NCI-H82 (cell line): ENCODE data around the gene DEAF1.

ENCODE experiments used
- DNase-seq: peaks from one replicate; lab custom pipeline; 2025; lab: John Stamatoyannopoulos, UW

The DEAF1 gene

DNA sequence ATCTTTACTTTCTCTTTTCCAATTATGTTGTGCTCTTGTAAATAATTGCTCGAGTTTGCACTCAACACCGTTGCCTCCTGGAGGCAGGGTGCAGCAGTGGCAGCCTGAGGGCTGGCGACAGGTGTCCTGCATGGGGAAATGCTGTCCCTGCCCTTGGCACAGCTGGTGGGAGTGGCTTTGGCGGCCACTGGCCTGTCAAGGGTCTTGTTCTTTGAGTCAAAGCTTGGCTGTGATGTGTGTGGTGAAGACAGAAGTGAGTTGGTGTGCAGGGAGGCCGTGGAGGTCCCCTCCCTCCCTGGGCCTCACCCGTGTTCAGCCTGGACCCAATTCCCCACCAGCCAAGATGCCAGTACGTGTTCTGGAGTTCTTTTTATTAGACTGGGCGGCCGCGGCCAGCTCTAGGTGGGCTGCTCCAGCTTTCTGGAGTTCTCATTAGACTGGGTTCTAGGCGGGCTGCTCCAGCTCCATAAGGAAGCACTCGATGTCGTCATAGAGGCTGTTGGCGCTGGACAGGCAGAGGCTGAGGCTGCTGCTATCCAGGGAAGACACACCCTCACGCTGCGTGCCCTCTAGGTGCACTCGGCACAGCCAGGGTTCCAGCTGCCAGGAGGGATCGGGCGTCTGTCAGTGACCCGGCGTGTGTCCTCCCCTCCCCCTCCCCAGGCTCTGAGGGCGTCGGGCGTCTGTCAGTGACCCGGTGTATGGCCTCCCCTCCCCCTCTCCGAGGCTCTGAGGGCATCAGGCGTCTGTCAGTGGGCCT lies 82.6 kb downstream of the DEAF1 start:
- DNase-seq, result peak; percentile 43

DNA sequence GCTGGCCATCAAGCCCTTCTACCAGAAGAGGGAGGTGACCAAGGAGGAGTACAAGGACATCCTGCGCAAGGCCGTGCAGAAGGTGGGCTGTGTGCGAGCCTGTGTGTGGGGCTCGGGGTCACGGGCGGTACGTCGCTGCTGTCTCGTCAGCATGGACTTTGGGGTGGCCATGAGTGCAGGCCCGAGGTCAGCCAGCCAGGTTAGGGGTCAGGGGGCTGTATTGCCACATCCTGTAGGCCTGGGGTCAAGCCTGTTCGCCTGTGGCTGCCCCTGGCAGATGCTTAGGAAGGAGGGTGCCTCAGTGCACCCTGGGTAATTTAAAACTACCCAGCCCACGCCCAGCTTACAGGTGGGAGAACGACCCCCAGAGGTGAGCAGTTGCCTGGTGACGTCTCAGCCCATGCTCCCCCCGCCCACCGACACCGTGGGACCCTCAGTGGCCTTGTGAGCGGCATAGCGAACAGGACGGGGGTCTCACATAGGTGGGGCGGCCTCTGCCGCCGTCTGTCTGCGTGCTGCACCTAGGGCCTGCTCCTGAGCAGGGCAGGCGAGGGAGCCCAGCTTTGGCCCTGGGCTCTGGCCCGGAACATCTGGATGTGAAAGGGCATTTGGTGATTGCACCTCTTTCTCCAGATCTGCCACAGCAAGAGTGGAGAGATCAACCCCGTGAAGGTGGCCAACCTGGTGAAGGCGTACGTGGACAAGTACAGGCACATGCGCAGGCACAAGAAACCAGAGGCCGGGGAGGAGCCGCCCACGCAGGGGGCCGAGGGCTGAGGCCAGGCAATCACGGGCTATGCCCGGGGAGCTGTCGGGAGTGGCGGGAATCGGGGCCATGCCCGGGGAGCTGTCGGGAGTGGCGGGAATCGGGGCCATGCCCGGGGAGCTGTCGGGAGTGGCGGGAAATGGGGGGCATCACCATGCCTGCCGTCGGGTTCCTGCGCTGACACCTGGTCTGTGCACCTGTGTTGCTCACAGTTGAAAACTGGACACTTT lies 83.7 kb downstream of the DEAF1 start:
- no peak for DNase-seq

DNA sequence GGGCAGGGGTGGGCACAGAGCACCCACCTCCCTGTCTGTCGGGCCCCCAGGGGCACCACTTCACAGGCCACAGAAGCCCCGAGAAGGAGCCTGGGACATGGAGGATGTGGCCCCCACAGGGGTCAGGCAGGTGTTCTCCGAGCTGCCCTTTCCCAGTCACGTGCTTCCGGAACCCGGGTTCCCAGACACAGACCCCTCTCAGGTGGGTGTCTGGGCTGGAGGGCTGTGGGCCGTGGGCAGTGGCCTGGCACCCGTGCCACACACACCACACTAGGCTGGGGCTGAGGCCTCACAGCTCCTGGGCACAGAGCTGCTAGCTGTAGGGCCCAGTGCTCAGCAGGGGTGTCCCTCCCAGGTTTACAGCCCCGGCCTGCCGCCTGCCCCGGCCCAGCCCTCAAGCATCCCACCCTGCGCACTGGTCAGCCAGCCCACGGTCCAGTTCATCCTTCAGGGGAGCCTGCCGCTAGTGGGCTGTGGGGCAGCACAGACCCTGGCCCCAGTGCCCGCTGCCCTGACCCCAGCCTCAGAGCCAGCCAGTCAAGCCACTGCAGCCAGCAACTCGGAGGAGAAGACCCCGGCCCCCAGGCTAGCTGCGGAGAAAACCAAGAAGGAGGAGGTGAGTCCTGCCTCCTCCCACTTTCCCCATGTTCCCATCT lies 84.7 kb downstream of the DEAF1 start:
- no peak for DNase-seq

DNA sequence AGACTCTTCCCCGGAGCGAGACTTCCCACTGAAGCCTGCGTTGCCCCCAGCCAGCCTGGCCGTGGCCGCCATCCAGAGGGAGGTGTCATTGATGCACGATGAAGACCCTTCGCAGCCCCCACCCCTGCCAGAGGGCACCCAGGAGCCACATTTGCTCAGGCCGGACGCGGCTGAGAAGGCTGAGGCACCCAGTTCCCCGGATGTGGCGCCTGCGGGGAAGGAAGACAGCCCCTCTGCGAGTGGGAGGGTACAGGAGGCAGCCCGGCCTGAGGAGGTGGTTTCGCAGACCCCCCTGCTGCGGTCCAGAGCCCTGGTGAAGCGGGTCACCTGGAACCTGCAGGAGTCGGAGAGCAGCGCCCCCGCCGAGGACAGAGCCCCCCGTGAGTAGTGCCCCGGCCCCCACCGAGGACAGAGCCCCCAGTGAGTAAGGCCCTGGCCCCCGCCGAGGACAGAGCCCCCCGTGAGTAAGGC lies 85.6 kb downstream of the DEAF1 start:
- DNase-seq, result no peak

DNA sequence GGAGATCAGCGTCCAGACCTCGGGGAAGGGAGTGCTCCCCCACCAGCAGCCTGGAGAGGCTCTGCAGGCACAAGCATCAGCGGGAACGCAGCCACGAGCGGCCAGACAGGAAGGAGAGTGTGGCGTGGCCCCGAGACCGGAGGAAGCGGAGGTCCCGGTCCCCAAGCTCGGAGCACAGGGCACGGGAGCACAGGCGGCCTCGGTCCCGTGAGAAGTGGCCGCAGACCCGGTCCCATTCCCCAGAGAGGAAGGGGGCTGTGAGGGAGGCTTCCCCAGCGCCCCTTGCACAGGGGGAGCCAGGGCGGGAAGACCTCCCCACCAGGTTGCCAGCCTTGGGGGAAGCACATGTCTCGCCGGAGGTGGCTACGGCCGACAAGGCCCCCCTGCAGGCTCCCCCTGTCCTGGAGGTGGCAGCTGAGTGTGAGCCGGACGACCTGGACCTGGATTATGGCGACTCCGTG lies 86.2 kb downstream of the DEAF1 start:
- DNase-seq, result no peak

DNA sequence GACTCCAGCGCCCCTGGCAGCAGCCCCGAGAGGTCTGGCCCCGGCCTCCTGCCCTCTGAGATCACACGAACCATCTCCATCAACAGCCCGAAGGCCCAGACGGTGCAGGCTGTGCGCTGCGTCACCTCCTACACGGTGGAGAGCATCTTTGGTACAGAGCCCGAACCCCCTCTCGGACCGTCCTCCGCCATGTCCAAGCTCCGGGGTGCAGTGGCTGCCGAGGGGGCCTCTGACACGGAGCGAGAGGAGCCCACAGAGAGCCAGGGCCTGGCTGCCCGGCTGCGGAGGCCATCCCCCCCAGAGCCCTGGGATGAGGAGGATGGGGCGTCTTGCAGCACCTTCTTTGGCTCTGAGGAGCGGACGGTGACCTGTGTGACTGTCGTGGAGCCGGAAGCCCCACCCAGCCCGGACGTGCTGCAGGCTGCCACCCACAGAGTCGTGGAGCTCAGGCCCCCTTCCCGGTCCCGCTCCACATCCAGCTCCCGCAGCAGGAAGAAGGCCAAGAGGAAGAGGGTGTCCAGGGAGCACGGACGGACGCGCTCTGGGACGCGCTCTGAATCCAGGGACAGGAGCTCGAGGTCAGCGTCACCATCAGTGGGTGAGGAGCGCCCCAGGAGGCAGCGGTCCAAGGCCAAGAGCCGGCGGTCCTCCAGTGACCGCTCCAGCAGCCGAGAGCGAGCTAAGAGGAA lies 86.9 kb downstream of the DEAF1 start:
- DNase-seq, result no peak

DNA sequence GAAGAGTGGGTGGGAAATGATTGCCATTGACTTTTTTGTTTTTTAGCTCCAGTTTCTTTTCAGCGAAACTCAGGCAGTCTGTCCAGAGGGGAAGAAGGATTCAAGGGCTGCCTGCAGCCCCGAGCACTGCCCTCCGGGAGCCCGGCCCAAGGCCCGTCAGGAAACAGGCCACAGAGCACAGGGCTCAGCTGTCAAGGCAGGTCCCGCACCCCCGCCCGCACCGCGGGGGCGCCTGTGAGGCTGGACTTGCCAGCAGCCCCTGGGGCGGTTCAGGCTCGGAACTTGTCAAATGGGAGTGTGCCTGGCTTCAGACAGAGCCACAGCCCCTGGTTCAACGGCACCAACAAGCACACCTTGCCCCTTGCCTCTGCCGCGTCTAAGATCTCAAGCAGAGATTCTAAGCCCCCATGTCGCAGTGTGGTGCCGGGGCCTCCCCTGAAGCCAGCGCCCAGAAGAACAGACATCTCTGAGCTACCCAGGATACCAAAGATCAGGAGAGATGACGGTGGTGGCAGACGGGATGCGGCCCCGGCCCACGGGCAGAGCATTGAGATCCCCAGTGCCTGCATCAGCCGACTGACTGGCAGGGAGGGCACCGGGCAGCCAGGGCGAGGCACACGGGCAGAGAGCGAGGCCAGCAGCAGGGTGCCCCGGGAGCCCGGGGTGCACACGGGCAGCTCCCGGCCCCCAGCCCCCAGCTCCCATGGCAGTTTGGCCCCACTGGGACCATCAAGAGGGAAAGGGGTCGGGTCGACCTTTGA lies 87.8 kb downstream of the DEAF1 start:
- no peak for DNase-seq

DNA sequence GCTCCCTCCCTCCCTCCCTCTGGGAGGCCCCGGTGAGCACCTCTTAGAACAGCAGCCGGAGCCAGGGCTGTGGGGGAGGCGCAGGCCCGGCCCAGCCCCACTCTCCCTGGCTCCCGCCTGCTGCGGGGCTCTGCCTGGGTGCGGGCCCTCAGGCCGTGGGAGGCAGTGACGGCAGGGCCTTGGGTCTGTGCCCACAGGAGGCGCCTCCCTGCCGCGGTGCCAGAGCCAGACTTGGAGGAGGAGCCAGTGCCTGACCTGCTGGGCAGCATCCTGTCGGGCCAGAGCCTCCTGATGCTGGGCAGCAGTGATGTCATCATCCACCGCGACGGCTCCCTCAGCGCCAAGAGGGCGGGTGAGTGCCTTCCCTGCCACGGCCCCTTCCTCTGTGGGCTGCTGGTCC lies 88.8 kb downstream of the DEAF1 start:
- DNase-seq, result no peak

DNA sequence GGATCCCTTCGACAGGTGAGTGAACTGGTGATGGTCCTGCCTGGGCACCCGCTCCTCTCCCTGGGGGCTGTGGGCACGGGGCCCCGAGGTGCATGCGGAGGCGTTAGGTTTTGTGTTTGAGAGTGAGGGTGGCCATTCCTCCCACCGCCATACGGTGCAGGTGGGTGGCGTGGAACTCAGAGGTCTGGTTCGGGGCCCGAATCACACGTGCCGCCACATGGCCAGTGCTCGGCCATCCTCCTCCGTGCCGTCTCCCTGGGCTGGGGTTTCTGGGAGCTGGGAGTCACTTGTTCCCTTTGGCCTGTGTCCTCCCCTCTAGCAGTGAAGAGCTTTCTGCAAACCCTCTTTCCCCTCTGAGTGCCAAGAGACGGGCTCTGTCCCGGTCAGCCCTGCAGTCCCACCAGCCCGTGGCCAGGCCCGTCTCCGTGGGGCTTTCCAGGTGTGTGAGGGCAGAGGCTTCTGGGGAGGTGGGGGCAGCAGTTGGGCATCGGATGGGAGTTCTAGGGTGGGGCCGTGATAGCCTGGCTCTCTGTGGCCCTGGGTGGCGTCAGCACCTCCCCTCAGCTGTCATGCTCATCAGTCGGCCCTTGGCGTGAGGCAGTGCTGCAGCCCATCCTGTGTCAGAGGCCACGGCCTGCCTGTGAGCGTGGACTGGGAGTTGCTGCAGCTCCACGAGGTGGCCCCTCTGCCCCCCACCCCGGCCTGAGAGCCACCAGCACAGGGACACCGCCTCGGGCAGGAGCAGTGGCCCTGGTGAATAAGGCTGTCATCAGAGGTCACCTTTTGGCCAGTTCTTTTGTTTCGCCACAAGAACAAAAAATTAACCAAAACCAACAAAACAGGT lies 89.5 kb downstream of the DEAF1 start:
- no peak for DNase-seq

DNA sequence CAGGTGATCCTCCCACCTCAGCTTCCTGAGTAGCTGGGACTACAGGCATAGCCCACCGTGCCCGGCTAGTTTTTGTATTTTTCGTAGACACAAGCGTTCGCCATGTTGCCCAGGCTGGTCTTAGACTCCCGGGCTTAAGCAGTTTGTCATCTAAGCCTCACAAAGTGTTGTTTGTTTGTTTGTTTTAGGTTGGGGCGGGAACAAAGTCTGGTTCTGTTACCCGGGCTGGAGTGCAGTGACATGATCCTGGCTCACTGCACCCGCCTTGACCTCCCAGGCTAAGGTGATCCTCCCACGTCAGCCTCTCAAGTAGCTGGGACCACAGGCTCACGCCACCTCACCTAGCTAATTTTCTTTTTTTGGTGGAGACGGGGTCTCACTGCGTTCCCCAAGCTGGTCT lies 91.9 kb downstream of the DEAF1 start:
- no peak for DNase-seq

DNA sequence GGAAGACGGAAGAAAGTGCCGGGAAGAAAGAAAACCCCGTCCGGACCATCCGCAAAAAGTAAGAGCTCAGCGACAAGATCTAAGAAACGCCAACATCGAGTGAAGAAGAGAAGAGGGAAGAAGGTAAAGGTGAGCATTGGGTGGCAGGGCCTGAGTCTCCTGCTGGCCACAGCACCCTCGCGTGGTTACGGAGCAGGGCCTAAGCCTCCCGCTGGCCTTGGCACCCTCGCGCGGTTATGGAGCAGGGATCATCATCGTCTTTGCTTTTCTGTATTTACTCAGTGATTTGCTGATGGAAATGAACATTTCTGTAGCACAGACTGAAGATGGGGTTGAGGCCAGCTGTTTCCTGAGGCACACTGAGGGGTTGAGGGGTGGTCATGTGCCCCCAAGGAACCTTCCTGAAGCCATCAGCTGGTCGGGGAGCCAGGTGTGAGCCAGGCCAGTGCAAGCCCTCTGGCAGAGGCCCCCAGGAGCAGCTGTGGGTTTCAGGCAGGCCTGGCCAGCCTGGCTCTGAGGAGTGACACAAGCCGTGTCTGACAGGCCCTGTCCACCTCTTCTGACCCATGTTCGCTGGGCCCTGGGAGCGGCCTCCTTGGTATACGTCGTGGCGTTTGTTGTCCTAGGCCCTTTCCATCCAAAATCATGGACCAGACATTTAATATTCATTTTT lies 93.3 kb downstream of the DEAF1 start:
- DNase-seq, result no peak

DNA sequence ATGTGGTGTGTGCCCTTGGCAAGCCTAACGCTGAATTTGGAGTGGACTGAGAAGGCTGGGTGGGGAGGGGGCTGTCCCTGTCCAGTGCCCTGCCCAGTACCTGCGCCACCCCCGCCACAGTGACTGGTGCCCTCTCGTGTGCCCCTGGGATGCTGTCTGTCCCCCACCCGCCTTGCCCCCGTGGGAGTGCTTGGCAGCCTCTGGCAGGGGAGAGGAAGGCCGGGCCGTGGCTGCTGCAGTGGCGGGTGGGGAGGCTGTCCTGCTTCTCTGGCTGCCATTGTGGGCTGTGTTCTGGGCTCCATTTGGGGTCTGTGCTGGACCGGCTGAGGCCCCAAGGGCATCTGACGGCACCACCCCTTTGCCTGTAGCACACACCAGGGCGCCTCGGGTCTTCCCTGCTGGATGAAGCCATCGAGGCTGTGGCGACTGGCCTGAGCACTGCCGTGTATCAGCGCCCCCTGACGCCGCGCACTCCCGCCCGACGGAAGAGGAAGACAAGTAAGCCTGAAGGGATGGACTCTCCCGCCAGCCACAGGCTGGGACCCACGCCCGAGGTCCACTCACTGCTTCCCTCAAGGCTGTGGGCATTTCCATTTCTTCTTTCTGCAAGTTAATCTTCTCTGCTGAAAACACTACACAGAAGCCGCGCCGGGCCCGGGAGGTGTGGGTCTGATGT lies 96.9 kb downstream of the DEAF1 start:
- DNase-seq, result no peak

DNA sequence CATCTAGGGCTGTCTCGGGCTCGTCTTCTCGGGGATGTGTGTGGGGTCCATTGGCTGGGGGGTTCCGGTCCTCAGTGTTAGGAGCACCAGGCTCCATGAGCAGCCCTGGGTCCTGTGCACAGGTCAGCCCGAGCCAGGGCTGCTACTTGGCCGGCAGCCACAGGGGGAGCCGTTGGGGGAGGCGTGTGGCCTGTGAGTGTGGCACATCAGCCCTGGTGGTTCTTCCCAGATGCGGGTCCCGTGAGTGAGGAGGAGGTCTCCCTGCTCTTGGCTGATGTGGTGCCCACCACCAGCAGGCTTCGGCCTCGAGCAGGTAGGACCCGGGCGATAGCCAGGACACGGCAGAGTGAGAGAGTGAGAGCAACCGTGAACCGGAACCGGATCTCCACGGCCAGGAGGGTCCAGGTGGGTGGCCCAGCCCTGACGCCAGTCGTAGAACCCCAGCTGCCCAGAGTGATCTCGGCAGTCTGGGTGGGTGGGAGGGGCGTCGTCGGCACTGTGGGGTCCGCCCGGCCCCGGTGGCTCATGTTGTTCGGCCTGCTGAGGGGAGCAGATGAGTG lies 97.8 kb downstream of the DEAF1 start:
- DNase-seq, result peak; percentile 6

DNA sequence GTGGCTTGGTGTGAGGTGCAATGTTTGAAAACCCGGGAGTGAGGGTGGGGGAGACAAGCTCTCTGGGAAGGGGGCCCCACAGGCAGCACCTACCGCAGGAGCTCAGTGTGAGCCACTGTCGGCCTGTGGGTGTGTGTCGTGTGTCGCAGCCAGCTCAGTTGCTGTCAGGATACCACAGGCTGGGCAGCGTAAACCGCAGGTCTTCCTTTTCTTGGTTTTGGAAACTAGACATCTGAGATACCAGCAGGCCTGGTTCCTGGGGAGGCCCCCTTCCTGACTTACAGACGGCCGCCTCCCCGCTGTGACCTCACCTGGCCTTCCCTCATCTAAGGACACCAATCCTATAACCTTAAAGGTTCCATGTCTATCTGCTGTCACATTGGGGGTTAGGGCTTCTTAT lies 98.6 kb downstream of the DEAF1 start:
- DNase-seq, result no peak

DNA sequence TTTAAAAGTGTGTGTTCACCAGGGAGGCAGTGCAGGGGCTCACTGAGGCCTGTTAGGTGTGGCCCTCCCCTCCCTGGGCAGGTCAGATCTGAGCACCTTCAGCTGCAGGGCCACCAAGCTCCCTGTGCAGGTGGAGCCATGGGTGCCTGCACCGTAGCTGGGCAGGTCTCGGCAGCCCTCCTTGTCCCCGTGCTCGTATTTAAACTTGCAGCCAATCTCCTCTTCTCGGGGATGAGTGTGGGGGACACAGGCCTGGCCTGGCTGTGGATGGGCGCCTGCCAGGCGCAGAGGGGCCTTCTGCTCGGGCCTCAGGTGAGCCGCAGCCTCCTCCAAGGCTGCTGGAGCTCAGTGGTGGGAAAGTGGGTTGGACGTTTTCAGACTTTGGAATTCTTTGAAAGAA lies 99.6 kb downstream of the DEAF1 start:
- no peak for DNase-seq
